Neutrophil (primary cell): ENCODE results near the gene RRBP1.
A peak's percentile ranks its signal among the peaks of the same experiment; 100 is the strongest.

Experiments
- H3K27ac ChIP-seq: fragments of 200-600 bp; sonication (generic); 2 replicates; pipeline ENCODE4 v1.5.1; 2016; ENCODE audit warnings: mild to moderate bottlenecking, moderate library complexity
- H3K27me3 ChIP-seq: fragments of 200-600 bp; sonication (generic); 2 replicates; pipeline ENCODE4 v1.6.0; 2016; ENCODE audit warnings: mild to moderate bottlenecking
- H3K36me3 ChIP-seq: fragments of 200-600 bp; sonication (generic); 2 replicates; pipeline ENCODE4 v1.5.1; 2017
- H3K4me1 ChIP-seq, 2 experiments: fragments of 200-600 bp in 1 of 2; sonication (generic) in 1 of 2; 1 replicate in 1 of 2; 2 replicates in 1 of 2; pipeline versions ENCODE4 v1.5.1 to v1.6.1; 2013 to 2016; ENCODE audit warnings: low read depth in 1 of 2, low read length in 1 of 2, mild to moderate bottlenecking in 1 of 2, moderate library complexity in 1 of 2; ENCODE audit not compliant: control insufficient read depth in 1 of 2, insufficient read depth in 1 of 2
- H3K4me3 ChIP-seq, 2 experiments: fragments of 200-600 bp in 1 of 2; sonication (generic) in 1 of 2; 1 replicate in 1 of 2; 2 replicates in 1 of 2; pipeline ENCODE4 v1.5.1; 2013 to 2016; ENCODE audit warnings: low read depth in 1 of 2, low read length in 1 of 2, mild to moderate bottlenecking in 1 of 2, moderate library complexity in 1 of 2
- H3K9me3 ChIP-seq: fragments of 200-600 bp; sonication (generic); 2 replicates; pipeline ENCODE4 v1.5.1; 2016
- CTCF ChIP-seq: fragments of 200-600 bp; sonication (generic); IDR thresholded peaks from 2 replicates; pipeline ENCODE4 v1.5.1; 2016; ENCODE audit warnings: antibody characterized with exemption

RRBP1 gene

GRCh38 chr20:17679941-17680835 is 1.9 kb downstream of the RRBP1 start:
- Histone ChIP-seq H3K27me3 (peaks cover 12% of the 10 kb centered on the region), H3K27ac (peak overlapping the region; percentile 92), H3K4me3 (peak overlapping the region; percentile 77 to 89), H3K4me1 (peaks cover 19 to 24% of the 10 kb centered on the region in 2 experiments), H3K36me3 (no peaks in the 10 kb centered on the region), H3K9me3 (no peaks in the 10 kb centered on the region)
- TF ChIP-seq CTCF, result no peak

GRCh38 chr20:17678886-17679285 is 3.2 kb downstream of the RRBP1 start:
- no peaks in the 10 kb centered on the region for H3K9me3 ChIP-seq
- H3K4me3 ChIP-seq, result no peak overlapping the region
- no peak for TF ChIP-seq CTCF
- H3K4me1 ChIP-seq, result peaks cover 19 to 24% of the 10 kb centered on the region in 2 experiments
- peaks cover 2% of the 10 kb centered on the region for H3K27me3 ChIP-seq
- H3K36me3 ChIP-seq, result no peaks in the 10 kb centered on the region
- peak overlapping the region; percentile 92 for H3K27ac ChIP-seq

GRCh38 chr20:17678295-17678694 is 3.7 kb downstream of the RRBP1 start:
- Histone ChIP-seq H3K4me3 (no peak overlapping the region), H3K4me1 (peaks cover 19 to 24% of the 10 kb centered on the region in 2 experiments), H3K9me3 (no peaks in the 10 kb centered on the region), H3K27me3 (no peaks in the 10 kb centered on the region), H3K27ac (peak overlapping the region; percentile 15), H3K36me3 (no peaks in the 10 kb centered on the region)
- no peak for TF ChIP-seq CTCF

GRCh38 chr20:17676942-17677341 is 5.1 kb downstream of the RRBP1 start:
- Histone ChIP-seq H3K9me3 (no peaks in the 10 kb centered on the region), H3K36me3 (no peaks in the 10 kb centered on the region), H3K4me1 (peaks cover 13 to 22% of the 10 kb centered on the region in 2 experiments), H3K4me3 (no peak overlapping the region), H3K27me3 (no peaks in the 10 kb centered on the region), H3K27ac (no peak overlapping the region)
- TF ChIP-seq CTCF, result no peak

- Histone ChIP-seq H3K27ac (no peak overlapping the region), H3K27me3 (no peaks in the 10 kb centered on the region), H3K4me3 (no peak overlapping the region), H3K4me1 (peaks cover 19 to 27% of the 10 kb centered on the region in 2 experiments), H3K9me3 (no peaks in the 10 kb centered on the region), H3K36me3 (no peaks in the 10 kb centered on the region)
- no peak for TF ChIP-seq CTCF
These were observed 5.7 kb downstream of the RRBP1 start for GRCh38 chr20:17676378-17676759.
